IMR-90 (cell line): Measurements from ENCODE around the gene IKZF4.

Experiments used
- BHLHE40 ChIP-seq: fragments of 150-350 bp; IDR thresholded peaks from 2 replicates; pipeline ENCODE4 v1.6.1; 2016; ENCODE audit warnings: mild to moderate bottlenecking, low read depth, low read length
- CEBPB ChIP-seq: IDR thresholded peaks from 2 replicates; pipeline ENCODE4 v1.6.1; 2012; ENCODE audit warnings: low read depth, low read length, improper control_type of control experiment
- CHD1 ChIP-seq: IDR thresholded peaks from 2 replicates; pipeline ENCODE4 v1.6.1; 2012; ENCODE audit warnings: low read depth, low read length, improper control_type of control experiment
- CTCF ChIP-seq: conservative IDR thresholded peaks from 2 replicates; pipeline ENCODE4 v1.5.1; 2012; ENCODE audit warnings: mild to moderate bottlenecking, low read depth, low read length, improper control_type of control experiment
- ELK1 ChIP-seq: fragments of 150-350 bp; IDR thresholded peaks from 2 replicates; pipeline ENCODE4 v1.6.1; 2016; ENCODE audit warnings: low read depth, mild to moderate bottlenecking, low read length, moderate library complexity, borderline replicate concordance
- MAFK ChIP-seq: IDR thresholded peaks from 2 replicates; pipeline ENCODE4 v1.6.1; 2012; ENCODE audit warnings: low read depth, low read length, improper control_type of control experiment
- MAZ ChIP-seq: IDR thresholded peaks from 2 replicates; pipeline ENCODE4 v1.6.1; 2012; ENCODE audit warnings: low read depth, mild to moderate bottlenecking, low read length, improper control_type of control experiment, moderate library complexity, borderline replicate concordance
- NFE2L2 ChIP-seq: fragments of 150-350 bp; IDR thresholded peaks from 2 replicates; pipeline ENCODE4 v1.6.1; 2016; ENCODE audit warnings: low read depth, mild to moderate bottlenecking, low read length
- POLR2A ChIP-seq: IDR thresholded peaks from 2 replicates; pipeline ENCODE4 v1.6.1; 2012; ENCODE audit warnings: mild to moderate bottlenecking, low read depth, low read length
- RAD21 ChIP-seq: IDR thresholded peaks from 2 replicates; pipeline ENCODE4 v1.6.1; 2012; ENCODE audit warnings: low read length, improper control_type of control experiment
- RCOR1 ChIP-seq: IDR thresholded peaks from 2 replicates; pipeline ENCODE4 v1.6.1; 2012; ENCODE audit warnings: mild to moderate bottlenecking, low read length, improper control_type of control experiment; ENCODE audit not compliant: insufficient replicate concordance
- RFX5 ChIP-seq: IDR thresholded peaks from 2 replicates; pipeline ENCODE4 v1.8.0; 2012; ENCODE audit warnings: low read depth, mild to moderate bottlenecking, low read length, moderate library complexity
- SMC3 ChIP-seq: fragments of 150-350 bp; IDR thresholded peaks from 2 replicates; pipeline ENCODE4 v1.6.1; 2016; ENCODE audit warnings: low read depth, mild to moderate bottlenecking, antibody characterized with exemption, low read length, moderate library complexity
- USF2 ChIP-seq: fragments of 150-350 bp; IDR thresholded peaks from 2 replicates; pipeline ENCODE4 v1.6.1; 2017; ENCODE audit warnings: mild to moderate bottlenecking, antibody characterized with exemption, low read length, low read depth

- TF ChIP-seq CTCF, result no peak
- no peak for TF ChIP-seq BHLHE40
- no peak for TF ChIP-seq ELK1
- no peak for TF ChIP-seq POLR2A
- TF ChIP-seq USF2, result no peak
- TF ChIP-seq RAD21, result no peak
- TF ChIP-seq CEBPB, result no peak
- no peak for TF ChIP-seq MAFK
- TF ChIP-seq SMC3, result no peak
- no peak for TF ChIP-seq MAZ
- no peak for TF ChIP-seq NFE2L2
- no peak for TF ChIP-seq RFX5
- TF ChIP-seq CHD1, result no peak
- no peak for TF ChIP-seq RCOR1
Observed at GRCh38 chr12:56014205-56014604, 6.6 kb upstream of the IKZF4 start.
